ENCODE data around the gene METTL13.

Gene METTL13

DNA sequence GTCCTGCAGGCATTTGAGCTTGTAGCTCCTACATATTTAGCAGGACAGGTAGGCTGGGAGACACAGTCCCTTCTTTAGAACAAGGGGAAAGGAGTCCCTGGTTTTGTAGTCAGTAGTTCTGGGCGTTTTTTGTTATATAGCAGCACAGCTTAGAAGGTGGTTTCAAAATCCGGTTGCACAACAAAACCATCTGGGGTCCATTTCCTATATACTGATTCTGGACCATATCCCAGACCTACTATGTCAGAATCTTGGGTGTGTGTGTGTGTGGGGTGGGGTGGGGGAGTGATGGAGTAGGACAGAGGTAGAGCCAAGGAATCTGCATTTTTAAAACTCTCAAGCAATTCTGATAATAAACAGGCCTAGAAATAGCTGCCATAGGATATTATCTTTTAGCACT is 21.6 kb downstream of the METTL13 start:
- no peak for DNase-seq (ENCODE audit: low read depth, low spot score)

DNA sequence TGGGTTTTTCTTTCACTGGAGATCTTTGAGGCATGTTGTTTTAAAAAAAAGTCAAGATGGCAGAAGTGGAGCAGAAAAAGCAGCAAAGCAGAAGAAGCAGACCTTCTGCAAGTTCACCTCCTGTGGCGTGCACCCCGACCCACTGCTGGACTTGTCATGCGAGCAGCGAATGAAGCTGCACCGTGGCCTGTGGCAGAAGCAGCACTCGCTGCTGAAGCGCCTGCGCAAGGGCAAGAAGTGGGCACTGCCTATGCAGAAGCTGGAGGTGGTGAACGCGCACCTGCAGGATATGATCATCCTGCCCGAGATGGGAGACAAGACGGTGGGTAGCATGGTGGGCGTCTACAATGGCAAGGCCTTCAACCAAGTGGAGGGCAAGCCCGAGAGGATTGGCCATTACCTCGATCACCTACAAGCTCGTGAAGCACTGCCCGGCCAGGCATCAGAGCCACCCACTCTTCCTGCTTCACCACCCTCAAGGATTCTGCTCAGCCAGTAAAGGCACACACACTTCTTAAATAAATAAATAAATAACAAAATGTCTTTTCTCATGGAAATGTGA is 22.1 kb downstream of the METTL13 start:
- no peak for DNase-seq (ENCODE audit: low read depth, low spot score)

DNA sequence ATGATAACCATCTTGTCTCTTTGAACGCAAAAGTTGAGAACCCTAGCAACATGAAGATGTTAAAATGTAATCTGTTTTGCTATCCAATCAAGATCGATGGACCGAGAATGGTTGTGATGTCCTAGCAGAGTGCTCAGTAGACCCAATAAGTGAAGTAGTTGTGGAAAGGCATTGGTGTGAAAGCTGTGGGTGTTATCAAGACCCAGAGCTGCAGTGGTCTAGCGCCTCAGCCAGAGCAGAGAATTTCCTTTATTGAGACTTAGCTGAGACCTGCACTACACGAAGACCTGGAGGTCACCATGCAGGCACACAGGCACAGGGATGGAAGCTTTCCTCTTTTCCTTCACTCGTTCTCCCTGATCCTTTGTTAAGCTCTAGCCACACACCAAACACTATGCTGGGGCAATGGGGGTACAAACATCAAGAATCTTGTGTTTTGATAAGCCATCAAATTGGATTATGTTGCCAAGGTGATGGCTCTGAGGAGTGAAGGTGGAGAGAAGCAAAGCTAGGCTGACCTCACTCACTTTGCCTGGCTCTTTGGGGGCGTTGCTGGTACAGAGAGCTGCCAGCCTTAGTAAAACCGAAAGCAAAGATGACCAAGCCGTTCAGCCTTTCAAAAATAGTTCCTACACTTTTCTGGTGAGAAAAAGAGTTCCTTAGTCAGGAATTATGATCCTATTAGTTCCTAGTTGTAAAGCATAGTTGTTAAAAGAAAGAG is 24.1 kb downstream of the METTL13 start:
- DNase-seq (ENCODE audit: low read depth, low spot score): no peak

DNA sequence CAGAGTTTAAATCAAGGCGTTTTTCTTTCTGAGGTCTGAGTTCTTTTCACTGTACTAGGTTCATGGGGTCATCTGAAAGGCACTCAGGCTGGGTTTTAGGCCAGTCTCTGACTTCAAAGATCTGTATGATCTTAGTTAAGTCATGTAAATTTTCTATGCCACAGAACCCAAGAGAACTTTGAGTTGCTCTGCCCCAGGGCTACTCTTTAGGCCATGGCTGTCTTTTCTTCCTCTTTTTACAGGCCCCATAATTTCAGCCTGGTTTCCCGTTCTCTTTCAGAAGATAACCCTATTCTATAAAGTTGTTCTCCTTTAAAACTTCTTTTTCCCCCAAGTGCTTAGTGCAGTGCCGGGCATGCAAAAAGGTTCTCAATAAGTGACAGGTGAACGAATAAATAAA is 26.1 kb downstream of the METTL13 start:
- DNase-seq (ENCODE audit: low read depth, low spot score): no peak

DNA sequence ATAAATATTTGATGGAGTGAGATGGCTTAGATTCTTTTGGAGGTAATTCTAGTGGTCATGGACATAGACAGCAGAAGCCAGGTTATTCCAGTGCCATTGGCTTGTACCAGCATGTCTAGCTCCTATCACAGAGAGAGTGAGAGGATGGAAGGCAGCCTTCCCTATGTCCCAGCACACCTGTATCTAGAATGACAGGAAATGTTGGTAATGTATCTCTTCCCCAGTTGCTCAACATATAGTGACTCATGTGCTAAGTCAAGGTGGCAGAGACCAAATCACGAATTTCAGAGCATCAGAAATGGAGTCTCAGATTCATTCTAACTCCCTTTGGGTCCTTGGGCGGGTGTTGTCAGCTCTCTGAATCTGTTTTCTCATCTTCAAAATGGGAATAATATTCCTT is 28.4 kb downstream of the METTL13 start:
- no peak for DNase-seq (ENCODE audit: low read depth, low spot score)

DNA sequence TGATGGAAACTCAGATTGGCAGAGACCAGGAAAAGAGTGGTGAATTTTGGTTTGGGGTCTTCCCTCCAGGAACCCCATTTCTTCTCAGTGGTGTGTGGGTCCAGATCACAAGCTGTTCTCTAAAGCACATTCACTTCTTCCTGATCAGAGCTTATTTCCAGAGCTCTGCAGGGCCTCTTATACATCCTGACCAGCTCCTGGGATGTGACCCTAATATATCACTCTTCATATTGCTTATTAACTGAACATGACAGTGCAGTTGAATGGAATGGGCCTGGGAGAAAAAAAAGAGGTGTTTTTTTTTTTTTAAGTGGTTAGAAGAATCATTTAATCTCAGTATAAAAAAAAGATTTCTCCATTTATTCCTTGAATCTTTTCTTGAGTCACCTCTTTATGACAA is 30.2 kb downstream of the METTL13 start:
- DNase-seq (ENCODE audit: low read depth, low spot score): no peak

DNA sequence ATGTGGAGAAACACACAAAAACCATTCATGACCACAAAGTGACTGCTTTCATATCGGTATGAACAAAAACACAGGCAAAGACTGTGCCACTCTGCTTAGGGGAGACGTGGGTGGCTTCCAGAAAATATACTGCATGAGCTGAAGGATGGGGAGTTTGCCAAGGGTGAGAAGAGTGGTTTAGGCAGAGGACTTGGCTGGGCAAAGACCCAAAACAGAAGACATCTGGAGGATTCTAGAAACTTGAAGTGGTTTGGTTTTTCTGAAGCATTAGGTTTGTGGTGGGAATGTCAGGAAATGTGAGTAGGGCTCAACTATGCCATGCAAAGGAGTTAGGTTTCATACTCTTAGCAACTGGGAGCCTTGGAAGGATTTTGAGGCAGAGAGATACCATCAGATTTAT is 33.2 kb downstream of the METTL13 start:
- DNase-seq (ENCODE audit: low read depth, low spot score): no peak

DNA sequence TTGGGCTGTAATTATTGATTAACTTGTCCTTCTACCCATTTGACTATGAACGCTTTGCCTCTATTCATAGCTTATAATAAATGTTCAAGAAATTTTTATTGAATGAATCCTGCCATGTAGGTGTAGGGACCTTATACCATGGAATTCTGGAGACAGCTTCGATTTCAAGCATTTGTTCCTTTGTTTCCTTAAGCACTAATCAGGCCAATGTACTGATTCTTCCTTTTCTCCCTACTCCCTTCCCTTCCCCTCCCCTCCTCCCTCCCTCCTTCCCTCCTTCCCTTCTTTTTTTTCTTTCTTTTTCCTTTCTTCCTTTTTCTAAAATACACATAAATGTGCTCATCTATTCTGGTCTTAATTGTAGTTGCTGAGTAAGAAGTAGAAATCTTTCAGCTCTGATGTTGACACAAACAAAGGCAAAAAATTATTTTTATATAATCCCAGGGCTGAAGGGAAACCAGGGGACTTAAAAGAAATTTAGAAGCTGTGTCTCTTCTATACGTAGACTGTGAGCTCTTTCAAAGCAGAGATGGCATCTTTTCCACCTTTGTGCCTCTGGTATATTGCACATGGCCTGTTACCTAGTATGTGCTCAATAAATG is 34.9 kb downstream of the METTL13 start:
- no peak for DNase-seq (ENCODE audit: low read depth, low spot score)

DNA sequence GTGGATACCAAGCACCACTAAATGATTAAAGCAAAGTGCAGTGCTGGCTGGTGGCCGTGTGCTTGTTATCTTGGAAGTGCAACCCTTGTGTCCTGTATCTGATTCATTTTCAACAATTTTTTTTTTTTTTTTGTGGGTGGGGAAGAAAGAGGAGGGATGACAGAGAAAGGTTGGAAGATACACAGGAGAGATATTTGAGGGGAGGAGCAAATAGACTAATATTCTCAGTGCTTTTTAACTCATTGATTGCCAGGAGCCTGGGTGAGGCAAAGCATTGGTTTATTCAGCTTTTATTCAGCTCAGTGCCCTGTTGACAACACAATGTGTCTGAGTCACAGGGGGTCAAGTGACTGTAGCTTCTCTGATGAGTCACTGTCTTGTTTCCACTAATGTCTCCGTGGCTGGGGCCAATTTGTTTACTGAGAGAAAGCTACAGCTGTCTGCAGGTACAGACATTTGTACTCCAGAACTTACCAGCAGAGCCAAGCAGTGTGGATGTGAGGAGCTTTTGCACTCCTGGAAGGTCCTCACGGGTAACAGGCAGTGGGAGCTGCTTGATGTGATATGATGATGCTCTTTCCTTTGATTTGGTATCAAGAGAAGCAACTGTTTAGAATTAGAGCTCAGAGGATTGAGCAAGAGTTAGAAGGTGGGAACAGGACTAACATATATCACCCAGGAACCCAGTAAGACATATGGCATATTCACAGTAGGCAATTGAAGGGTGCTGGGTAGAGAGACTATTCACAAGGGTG is 36.2 kb downstream of the METTL13 start:
- DNase-seq (ENCODE audit: low read depth, low spot score): no peak

DNA sequence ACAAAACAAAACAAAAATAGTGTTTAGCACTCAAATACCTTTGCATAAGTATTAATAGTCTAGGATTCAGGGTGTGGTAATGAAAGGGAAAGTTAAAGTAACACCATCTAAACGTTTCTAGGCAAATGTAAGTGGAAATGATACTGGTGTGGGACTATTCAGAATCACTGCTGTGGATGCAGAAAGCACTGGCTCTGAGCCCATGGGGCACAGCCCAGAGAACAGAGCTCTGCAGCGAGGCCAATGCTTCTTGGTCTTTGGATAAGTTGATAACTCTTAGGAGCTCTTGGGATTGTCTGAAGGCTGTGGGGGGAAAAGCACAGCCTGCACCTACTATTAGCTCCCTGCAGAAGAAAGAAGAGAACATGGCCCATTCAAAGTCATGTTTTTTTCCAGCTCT is 38.5 kb downstream of the METTL13 start:
- DNase-seq (ENCODE audit: low read depth, low spot score): no peak

DNA sequence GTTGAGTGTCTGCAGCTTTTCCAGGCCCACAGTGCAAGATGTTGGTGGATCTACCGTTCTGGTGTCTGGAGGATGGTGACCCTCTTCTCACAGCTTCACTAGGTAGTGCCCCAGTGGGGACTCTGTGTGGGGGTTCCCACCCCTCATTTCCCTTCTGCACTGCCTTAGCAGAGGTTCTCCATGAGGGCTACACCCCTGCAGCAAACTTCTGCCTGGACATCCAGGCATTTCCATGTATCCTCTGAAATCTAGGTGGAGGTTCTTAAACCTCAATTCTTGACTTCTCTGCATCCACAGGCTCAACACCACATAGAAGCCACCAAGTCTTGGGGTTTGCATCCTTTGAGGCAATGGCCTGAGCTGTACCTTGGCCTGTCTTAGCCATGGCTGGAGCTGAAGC is 45.5 kb downstream of the METTL13 start:
- no peak for DNase-seq (ENCODE audit: low read depth, low spot score)

DNA sequence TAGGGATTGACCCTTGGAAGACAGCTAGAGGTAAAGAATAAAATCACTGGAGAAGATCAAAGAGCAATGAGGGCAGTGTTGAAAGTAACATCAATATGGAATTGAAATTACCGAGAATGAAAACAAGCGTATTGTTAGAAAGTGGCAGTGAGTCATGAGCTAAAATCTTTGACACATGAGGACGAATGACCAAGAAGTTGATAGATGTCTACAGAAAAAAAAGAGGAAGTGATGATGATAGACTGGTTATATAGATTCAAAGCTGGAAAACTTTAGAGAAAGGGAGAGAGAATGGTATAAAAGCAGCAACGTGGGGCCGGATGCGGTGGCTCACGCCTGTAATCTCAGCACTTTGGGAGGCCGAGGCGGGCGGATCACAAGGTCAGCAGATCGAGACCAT is 47.3 kb downstream of the METTL13 start:
- no peak for DNase-seq (ENCODE audit: low read depth, low spot score)

DNA sequence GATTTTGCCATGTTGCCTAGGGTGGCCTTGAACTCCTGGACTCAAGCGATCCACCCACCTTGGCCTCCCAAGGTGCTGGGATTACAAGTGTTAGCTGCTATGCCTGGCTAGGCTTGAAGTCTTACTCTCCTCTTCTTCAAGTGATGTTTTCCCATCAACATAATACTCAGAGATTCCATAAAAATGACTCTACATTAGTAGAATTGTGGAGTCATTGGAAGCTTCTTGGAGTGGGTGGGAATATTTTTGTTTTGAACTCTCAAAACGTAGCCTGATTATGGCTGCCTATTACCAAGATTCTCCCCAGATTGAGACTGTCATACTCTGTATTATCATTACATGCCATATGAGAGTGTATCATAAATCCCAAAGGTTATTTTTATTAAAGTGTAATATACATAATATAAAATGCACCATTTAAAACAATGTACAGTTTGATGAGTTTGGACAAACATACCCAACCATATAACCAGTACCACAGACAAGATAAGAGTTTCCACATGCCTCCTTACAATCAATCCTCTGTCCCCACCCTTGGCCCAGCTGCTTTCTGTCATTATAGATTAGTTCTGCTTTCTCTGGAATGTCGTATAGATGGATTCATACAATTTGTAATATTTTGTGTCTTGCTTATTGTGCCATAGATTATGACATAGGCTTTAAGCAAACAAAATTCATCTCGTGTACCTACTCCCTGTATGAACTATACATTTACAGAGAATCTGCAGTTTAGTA is 51.8 kb downstream of the METTL13 start:
- DNase-seq (ENCODE audit: low read depth, low spot score): no peak

DNA sequence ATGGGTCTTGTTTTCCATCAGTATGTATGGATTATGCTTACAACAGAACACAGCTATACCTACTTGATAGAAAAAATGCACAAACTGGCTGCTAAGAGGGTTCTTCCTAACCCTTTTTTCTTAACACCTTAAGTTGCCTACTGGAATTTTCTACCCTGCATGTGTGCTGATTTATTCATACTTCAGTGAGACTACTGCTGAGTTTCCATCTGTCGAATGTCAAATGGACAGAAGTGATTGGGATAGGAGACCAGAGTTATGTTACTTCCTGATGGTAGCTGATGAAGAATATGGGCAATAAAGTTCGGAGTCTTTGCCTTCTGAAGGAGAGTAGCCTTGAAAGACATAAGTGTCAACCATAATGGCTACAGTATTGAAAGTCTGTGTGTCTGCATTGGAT is 53.4 kb downstream of the METTL13 start:
- DNase-seq (ENCODE audit: low read depth, low spot score): no peak

DNA sequence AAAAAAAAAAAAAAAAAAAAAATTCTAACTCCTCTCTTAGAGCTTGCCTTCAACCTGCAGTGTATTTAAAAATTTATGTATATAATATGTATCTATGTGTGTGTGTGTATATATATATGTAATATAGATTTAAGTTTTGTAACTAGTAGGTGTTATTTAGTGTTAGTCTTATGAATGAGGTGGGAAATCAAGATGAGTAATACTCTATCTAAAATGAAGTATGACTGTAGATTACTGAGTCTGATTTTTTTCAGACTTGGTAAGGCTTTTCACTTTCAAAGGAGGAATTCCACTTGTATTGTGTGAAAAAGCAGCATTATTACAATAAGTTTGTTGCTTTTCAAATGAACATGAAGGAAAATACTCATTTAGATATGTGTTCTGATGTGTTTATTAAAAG is 54.4 kb downstream of the METTL13 start:
- DNase-seq (ENCODE audit: low read depth, low spot score): no peak

DNA sequence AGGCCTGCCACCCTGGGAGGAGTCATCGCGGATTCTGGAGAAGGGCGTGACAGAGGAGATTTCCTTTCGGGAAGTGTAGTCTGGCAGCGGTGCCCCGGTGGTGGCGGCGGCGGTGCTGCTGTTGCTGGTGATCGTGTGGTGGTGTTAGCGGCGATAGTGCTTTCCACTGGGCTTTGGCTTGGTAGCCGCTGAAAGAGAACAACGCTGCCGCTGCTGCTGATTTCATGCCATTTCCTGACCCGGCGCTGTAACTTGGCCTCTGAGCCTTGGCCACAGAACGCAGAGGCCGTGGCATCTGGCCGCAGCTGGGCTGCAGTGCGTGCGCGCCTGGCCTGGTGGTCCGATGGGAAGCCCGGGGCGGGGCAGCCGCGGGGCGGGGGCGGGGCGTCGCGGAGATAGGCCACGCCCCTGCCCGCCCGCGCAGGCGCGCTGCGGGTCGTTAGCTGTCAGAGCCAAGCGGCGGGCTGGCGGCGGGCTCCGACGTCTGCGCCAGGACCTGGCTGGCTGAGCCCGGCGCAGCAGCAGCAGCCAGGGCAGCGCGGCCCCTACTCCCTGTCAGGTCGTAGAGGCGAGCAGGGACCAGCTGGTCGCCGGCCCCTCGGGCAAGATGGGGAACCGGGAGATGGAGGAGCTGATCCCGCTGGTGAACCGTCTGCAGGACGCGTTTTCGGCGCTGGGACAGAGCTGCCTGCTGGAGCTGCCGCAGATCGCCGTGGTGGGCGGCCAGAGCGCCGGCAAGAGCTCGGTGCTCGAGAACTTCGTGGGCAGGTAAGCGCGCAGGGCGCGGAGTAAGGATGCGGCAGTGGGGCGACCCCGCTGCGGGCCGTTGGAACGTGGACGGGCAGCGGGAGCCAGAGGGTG is 59.8 kb downstream of the METTL13 start, which contains the start of gene DNM3:
TSS of gene DNM3 (plus strand) at position 449 of the 861 bp plus-strand sequence. CDS start at position 608, 159 bp downstream.
- DNase-seq (ENCODE audit: low read depth, low spot score): no peak

DNA sequence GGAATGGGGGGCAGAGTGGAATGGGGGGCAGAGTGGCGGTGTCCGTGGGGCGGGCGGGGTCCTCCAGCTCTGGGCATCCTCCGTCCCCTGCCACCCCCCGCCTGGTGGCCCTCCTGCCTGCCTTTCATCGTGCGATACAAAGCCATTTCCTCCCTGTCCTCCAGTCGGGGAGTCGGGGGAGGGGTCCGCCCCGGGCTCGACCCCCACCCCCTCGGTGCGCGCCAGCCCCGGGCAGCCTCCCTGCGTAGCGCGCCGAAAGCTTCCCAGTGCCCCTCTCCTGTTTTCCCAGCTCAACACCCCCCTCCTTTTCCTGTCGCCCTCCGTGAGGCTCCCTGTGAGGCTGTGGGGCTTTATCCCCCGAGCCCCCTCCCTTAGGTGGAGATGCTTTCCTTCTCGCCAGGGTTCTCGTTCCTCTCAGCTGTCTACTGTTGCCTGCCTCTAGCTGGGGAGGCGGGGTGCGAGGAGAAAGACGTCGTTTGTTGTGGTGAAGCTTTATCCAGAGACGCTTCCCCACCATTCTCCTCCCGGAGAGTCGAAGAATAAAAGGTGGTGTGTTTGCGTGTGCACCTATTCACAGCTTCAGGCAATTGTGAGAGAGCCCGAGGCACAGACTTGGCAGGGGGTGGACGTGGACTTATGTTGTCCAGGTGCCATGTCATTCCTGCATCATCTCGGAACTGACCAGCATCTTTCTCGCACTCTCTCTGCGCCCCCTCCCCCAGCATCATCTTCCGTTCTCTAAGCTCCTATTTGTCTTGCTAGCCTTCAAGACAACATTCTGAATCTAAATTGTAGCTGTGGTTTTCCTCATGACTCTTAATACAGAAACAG is 60.7 kb downstream of the METTL13 start:
- DNase-seq (ENCODE audit: low read depth, low spot score): no peak

DNA sequence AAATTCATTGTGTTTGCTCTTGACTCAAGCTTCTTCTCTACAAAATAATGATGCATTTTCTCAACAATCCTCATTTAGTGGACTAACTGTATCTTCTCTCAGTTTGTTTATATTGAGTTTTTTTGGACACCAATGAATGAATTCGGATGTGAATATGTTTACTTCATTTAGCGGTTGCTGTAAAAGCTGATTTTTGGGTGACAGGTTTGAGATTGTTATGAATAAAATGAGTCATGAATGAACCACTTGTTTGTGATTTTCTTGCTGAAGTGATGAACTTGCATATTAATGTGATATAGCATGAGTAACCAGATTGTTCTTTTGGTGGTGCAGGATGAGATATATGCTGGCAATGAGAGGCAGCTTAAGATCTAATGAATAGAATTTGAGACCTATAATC is 62.9 kb downstream of the METTL13 start:
- no peak for DNase-seq (ENCODE audit: low read depth, low spot score)

DNA sequence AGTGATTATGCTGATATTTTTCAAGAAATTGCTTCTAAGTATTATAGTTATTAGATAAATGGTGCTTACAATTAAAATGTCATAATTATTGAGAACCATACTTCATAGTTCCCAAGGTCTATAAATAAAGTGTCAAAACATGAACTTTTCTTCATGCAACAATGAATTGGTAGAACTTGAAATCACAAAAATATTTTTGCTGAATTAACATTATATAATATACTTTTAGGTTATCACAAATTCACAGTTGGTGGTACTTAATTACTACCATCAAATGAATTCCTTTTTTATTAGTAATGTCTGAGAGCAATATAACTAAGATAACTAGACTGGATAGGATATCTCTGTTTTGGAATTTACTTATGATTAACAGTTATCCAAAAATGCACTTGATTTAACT is 64.5 kb downstream of the METTL13 start:
- no peak for DNase-seq (ENCODE audit: low read depth, low spot score)
